HG02759 (cell line): ENCODE data around the gene CLDND1.
"Not testable (repeated sequence)": the region's sequence is repeated elsewhere in the genome, so short reads cannot be mapped to it uniquely, and the experiment has no call there.

Experiments
- ATAC-seq: cut with Tn5 transposase; IDR thresholded peaks from one replicate; pipeline ENCODE4 v1.9.1; 2021; ENCODE audit warnings: mild to moderate bottlenecking, moderate library complexity; ENCODE audit not compliant: unreplicated experiment

Gene CLDND1

DNA sequence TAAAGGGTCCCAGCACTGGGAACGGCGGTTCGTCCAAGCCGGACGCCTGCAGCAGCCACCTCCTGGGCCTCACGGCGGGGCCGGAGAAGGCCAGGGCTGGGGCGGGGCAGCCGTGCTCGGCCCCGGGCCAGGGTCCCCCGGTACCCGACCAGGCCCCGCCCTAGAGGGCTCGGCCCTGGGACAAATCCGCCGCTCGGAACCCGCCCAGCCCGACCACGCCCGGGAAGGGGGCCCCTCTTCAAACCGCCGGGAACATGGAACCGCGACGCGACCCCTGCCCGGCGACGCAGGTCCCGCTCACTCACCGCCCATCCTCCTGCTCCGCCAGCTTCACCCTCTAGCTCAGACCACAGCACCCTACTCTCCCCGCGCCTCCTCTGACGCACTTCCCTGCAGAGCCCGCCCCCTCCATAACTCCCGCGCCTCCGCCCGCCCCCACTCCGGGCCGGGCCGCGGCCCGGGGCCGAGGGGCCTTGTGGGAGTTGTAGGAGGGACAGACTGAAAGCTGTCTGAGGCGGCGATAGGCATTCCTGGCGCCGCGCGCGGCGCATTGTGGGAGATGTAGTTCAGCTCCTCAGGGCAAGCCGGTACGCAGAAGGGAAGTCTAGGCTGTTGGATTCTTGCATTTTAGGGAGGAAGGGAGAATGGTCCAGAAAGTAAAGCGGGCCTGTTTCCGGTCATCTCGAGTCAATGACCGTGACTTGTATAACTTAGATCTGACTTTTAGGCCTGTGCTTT lies at the start of gene CLDND1:
Gene CLDND1, minus strand, starts transcription at position 359 of the 738 bp plus-strand sequence. CDS start 1,478 bp downstream, outside the sequence.
- peak; percentile 89 for ATAC-seq

DNA sequence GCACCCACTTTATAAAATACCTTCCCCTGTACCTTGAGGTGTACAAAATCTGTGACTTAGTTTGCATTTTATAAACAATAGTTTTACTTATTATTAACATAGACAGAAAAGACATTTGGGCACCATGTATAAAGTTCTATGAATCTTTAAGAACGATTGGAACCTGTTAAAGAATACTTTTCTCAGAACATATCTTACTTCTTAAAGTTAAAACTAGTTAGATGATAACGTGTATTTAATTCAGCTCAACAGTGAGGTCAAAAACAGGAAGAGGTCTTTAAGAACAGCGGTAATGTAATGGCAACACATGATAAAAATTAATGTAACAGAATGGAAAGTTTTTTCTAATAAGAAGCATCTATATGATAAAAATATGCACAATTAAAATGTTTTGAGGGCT lies 45.7 kb upstream of the CLDND1 start:
- ATAC-seq, result no peak

DNA sequence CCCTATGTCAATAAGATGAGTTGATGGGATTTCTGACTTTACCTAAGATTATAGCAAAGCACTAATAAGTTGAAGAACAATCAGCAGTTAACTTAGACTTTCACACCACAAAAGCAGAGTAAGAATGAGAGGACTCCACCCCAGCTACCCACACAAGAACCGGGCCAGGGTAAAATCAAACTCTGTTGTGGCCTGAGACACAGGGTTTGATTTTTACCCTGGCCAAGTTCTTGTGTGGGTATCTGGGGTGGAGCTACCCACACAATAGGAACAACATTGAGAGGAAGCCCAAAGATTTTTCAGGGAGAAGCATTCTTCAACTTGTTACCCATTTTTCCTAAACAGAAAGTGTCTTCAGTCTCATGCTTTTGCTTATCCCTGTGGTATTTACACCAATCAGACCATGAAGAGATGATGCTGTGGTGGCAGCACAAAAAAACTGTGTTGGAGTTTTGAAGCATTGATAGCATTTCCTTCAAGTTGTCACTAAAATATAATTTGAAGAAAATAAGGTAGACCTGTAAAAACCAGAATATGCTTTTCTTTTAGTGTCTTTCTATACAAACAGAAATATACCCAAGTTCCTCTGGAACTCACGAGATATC lies 45.1 kb upstream of the CLDND1 start:
- peak; percentile 39 for ATAC-seq

DNA sequence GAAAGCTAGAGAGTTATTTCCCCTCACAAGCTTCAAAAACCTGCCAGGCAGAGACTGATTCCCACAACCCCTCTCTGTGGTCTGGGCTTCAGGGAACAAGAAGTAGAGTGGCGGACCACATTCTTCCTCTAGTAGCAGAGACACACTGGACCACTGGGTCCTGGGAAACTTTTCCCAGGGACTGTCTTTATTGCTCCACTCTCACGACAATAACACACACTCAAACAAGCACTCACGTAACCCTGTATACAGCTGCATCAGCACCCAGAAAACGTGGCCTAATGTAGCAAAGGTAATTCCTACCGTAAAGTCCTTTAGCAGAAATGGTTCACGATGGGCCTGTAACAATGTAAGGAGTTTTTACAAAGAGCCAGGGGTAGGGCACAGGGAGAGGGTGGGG lies 43.1 kb upstream of the CLDND1 start:
- no peak for ATAC-seq

DNA sequence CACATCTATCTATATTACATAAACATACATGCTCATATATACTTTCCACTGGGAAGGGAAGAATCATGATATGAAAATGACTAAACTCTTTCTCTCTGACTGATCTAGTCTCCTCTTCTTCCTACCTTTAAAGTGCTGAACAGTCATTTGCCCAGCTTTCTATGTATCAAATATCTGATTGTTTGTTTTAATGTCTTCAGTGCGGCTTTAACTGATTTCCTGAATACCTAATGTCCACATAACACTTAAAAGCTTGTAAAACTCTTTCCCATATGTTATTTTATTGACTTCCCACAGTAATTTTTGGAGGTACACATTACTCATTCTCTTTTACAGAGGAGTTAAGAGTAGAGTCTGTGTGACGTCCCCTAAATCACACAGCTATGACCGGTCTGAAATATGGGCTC lies 42.5 kb upstream of the CLDND1 start:
- ATAC-seq, result no peak

DNA sequence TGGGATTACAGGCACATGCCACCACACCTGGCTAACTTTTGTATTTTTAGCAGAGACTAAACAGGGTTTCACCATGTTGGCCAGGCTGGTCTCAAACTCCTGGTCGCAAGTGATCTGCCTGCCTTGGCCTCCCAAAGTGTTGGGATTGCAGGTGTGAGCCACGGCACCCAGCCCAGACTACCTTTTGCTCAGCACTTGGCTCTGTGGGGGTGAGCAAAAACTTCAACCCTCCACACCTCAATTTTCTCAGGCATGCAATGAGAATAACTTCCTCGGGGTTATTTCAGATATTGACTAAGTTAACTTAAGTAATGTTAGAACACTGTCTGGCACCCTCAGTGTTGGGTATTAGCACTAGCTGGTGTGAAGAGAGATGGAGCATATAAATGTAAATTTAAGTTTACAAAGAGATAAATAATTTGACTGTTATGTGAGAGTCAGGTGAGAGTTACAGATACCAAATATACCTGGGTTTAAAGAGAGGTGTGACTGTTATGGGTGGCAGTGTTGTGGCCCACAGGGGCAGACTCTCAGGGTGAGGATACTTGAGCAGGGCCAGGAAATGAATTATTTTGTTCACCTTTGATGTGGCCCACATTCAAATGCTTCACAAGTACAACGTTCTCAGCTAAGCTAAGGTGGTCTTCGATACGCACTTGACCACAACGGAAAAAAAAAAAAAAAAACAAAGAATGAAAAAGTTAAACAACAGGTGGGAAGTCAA lies 41.7 kb upstream of the CLDND1 start:
- ATAC-seq, result peak; percentile 12

DNA sequence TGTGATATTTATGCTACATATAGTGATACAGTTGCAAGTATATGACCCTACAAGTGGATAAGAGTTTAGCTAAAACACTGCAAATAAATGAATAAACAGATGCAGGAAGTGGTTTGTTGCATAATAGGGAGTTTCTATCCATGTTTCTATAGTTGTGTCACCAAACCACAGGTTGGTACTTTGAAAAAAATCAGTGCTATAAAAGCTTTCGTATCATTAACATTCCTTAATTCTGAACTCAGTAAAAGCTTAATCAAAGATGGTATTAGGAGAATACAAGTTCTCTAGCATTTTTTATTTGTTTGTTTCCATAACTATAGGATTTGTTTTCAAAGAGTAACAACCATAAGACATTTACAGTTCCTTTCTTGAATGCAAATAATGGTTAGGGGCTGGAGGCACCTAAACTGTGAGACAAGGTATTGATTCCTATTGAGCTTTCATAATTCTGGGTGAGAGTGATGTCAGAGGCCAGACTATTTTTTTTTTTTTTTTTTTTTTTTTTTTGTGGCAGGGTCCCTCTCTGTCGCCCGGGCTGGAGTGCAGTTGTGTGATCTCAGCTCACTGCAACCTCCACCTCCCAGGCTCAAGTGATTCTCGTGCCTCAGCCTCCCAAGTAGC lies 41.1 kb upstream of the CLDND1 start:
- peak; percentile 56 for ATAC-seq

DNA sequence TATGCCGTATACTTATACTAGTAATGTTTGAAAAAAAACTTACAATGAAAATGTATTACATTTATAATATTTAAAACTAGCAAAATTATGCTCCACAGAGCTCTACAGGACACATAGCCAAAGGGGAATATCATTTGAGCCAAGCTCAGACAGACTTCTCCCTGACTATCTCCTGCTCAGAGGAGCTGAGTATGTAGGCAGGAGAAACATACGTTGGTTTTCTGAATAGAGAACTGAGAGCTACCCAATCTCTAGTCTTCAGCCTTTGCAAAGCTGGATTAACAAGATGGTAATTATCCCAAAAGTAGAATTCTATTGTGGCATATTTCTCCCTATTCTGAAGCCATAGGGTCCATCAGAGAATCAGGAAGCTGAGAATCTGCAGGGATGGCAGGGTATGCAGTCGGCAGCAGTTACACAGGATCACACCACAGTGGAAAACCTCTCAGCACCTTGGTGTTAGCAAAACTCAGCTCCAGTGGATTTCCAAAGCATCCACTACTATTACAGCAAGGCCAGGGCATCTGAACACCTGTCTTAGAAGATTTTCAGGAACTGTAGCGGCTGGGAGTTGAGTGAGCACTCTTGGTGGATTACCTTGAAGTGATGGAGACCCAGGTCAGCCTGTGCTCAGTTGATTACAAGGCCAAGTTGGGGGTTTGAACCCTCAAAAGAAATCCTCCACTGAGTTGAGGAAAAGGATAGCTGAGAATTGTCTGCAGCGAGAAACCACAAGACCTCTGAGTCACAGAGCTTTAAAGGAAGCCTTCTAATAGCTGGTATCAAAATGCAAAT lies 39.2 kb upstream of the CLDND1 start:
- ATAC-seq, result peak; percentile 14

DNA sequence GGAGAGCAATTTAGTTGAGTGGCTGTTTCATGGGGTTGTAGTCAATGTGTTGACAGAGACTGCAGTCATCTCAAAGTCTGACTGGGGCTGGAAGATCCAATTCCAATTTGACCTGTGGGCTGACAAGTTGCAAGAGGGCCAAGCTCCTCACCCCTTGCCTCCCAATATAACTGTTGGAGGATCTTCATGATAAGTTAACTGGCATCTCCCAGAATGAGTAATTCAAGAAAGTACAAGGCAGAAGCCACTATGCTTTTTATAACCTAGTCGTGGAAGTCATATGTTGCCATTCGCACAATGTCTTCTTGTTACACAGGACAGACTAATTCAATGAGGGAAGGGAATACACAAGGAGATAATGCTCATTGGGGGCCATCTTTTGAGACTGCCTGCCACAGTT lies 38.2 kb upstream of the CLDND1 start:
- ATAC-seq, result no peak

DNA sequence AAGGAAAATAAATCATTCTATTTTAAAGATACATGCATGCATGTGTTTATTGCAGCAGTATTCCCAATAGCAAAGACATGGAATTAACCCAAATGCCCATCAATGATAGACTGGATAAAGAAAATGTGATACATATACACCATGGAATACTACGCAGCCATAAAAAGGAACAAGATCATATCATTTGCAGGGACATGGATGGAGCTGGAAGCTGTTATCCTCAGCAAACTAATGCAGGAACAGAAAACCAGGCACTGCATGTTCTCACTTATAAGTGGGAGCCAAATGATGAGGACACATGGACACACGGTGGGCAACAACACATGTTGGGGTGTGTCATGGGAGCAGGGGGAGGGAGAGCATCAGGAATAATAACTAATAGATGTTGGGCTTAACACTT lies 37.1 kb upstream of the CLDND1 start:
- ATAC-seq, result not testable (repeated sequence)

DNA sequence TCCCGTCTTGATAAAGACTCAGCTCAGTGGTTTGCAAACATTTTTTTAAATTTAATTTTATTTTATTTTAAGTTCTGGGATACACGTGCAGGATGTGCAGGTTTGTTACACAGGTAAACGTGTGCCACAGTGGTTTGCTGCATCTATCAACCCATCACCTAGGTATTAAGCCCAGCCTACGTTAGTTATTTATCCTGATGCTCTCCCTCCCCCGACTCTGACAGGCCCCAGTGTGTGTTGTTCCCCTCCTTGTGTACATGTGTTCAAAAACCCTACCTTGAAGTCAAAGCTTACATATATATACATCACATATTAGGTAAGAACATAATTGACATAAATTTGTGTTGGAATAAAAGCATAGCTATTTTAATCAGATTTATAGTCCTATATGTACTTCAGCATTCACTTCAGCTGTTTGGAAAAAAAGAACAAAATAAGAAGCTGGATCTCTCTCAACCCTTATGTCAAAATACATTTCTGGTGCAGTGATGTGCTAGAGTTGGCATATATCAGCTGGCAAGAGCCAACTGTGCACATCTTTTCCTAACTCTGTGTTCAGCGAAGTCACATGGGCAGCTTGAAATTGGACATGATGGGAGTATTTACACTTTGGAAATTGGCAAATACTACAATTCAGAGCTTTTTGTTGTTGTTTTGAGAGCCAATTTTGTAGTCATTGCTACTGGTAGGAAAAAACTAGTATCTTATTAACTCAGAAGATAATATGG lies 35.6 kb upstream of the CLDND1 start:
- ATAC-seq, result no peak

DNA sequence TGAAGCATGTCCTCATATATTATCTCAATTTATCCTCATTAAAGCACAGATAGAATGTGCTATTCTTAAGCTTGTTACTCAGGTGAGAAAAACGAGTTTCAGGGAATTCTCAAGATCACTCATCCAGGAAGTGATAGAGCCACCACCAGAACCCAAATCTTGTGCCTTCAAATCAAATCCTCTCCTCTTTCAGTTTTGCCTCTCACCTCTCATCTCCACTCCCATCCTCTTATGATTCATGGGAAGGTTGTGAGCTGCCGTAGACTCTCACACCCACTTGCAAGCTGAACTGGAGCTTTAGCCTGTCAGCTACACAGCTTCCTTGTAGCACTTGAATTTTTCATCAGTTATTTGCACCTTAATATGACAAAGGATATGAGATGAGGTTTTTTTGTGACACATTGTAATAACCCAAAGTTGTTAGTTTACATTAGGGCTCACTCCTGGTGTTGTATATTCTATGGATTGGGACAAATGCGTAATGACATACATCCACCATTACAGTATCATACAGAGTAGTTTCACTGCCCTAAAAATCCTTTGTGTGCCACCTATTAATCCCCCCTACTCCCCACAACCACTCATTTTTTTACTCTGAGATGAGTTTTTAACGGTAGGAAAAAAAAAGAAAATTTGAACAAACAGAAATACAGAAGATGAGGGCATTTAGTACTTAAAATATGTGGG lies 34.8 kb upstream of the CLDND1 start:
- ATAC-seq, result peak; percentile 22

DNA sequence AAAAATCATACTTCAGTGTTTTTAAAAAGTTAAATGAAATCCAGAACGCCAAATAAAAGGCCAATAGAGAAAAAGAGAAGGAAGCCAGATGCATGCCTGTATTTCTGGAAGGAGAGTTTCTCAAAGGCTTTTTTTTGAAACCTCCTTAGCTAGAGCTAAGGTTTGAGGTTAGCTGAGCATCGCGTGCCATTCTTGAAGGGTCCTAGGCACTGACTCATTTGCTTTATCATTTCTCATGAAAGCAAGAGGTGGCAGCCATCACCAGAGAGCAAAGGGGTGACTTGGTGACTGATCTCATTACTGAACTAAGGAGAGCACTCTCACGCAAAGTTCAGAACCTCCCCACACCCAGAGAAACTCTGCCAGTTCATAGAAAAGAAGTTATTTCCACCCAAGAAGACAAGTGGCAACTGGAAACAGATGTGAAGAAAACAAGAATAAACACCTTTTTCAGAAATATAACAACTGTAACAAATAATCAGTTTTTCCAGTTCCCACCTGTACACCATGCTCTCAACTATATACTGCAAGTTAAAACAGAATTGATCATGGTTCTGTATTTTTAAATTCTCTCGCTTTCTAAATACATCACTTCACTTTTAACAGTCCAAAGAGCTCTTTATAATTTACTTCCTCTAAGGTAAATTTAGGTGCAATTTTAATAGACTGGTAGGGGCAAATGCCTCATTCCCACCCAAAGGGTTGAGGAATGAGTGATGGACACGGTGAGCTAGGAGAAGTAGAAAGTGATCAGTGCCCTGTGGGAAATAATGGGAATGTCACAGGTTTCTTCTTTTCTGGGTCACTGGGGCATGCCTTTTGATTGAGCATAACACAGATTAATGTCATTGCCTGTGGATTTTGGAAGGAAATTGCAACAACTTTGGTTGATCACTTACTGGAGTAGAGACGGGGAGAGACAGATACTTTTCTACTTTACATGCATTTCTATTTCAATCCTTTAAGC lies 33.7 kb upstream of the CLDND1 start:
- ATAC-seq, result peak; percentile 80

DNA sequence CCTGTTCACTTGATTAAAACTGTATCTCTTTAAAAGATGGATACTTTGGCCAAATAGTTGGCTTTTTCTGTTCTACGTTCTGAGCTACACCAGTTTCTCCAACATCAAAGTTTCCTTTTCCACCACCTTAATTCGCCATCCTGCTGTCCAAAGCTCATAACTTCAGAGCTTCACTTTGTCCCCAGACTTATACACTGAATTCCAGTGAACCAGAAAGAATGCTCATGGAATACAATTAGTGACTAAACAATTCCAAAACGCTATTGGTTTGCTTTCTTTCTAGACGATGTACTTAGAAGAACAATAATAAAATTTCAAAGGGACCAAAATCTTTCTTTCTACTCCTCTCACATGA lies 32.3 kb upstream of the CLDND1 start:
- ATAC-seq, result no peak

DNA sequence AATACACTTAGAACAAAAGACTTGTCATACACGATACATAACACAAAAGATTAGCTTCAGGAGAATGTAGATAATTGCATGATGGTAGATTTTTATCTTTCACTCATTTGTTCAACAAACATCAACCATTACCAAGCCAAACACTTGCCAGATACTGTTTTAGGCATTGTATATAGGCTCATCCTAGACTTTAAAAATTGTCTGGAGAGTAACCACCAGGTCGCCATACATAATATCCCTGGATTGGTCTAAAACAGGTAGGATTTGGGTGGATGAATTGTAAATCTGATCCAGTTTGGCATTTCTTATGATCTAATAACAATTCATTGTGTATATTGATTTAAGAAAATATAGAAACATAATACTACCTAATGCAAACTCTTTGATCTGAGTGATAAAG lies 31.9 kb upstream of the CLDND1 start:
- no peak for ATAC-seq

DNA sequence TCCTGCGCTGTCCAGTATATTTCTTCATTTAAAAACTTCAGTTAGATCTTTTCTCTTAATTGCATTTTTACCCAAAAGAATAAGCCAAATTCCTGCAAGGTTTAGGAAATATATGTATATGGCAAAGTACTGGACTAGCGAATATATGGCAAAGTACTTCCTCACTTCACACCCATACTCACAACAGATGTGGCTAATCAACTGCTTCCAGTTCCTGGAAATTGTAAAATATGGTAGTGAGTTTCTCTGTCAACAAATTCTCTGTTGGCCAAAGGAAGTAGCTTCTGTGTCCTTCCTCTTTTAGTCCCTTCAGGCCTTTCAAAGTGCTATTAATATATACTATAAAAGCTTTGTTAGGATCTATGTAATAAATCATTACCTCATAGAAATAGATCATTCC lies 31.1 kb upstream of the CLDND1 start:
- ATAC-seq, result no peak

DNA sequence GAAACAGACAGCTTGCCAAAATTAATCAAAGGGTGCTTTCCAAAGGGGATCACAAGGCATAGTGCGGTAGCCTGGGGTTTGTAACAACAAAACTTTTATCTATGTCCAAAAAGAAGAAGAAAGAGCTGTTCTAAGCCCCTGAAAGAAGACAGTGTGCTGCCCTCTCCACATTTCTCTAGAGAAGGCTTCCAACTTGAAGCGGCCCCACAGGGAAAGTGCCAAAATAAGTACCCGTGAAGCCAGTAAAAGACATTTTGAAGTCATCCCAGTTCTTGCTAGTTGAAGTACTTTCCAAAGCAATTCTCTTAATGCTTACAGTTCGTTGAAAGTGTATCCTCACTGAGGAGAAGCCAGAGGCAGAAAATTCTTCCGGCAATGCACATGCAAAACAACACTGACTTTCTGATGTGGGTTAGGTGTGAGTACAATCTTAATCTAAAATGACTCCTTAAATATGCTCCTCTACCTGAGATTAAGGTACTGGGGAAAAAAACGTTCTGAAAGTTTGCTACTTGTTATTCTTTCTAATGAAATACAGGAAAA lies 30.4 kb upstream of the CLDND1 start:
- ATAC-seq, result no peak
